ENCODE measurements around the gene RPS25.
"Not testable (repeated sequence)": the region's sequence is repeated elsewhere in the genome, so short reads cannot be mapped to it uniquely, and the experiment has no call there.

Gene RPS25

GRCh38 chr11:119018074-119018938, at the start of gene RPS25, which contains the start of gene TRAPPC4:
Gene RPS25 (minus strand): TSS chr11:119018343. CDS start chr11:119018284, 59 bp downstream.
Gene TRAPPC4 (plus strand): TSS chr11:119018766. CDS start chr11:119018796, 30 bp downstream.
- peak; percentile 96 for DNase-seq (ENCODE audit: low spot score)

DNA sequence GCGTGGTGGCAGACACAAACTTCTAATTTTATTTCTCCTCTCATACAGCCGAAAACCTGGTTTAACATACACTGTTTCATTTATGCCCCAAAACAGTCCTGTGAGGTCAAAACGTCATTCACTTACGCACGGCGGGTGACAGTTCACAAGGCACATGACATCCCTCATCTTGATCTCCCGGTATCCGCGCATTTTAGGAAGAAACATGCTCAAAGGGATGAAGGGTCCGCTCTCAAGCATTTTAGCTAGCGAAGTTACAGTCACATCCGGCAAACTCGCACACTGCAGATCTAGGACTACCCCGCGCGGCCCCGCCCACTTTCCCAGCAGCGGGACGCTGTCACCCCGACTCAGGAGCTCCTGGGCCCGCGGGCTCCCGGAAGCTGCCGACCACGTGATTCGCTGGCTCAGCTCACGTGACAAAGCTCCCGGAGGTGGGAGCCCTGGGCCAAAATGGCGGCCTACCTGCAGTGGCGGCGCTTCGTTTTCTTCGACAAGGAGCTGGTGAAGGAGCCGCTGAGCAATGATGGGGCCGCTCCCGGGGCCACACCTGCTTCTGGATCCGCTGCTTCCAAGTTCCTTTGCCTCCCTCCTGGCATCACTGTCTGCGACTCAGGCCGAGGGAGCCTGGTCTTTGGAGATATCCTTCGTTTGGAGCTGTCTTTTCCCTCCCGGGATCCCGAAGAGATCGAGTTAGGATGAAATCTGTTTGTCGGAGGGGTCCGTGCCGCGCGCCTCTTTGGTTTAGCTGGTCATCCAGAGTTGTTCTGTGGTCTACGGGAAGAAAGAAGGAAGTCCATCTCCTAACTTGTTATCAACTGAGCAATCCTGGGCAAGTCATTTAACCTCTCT, 49.5 kb upstream of the RPS25 start, which contains the start of gene VPS11:
TSS of gene VPS11 (plus strand) at position 448 of the 852 bp plus-strand sequence. CDS start at position 454, 6 bp downstream.
- DNase-seq (ENCODE audit: low spot score), result peak; percentile 98

DNA sequence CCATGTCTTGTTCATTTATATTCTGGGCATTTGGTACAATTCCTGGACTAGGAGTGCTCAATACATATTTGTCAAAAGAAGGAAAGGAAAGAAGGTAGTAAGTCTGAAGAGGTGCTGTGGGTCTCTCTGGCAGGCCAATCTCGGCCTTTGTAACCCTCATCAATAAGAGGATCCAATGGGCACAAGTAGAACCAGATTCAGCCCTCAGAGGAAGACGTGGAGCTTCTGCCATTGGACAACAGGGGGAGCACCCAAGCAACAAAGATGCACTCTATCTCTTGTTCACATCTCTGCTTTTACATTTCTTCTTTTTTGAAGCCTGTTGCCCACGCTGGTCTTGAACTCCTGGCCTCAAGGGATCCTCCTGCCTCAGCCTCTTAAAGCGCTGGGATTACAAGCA, 47.2 kb upstream of the RPS25 start:
- peak; percentile 59 for DNase-seq (ENCODE audit: low spot score)

DNA sequence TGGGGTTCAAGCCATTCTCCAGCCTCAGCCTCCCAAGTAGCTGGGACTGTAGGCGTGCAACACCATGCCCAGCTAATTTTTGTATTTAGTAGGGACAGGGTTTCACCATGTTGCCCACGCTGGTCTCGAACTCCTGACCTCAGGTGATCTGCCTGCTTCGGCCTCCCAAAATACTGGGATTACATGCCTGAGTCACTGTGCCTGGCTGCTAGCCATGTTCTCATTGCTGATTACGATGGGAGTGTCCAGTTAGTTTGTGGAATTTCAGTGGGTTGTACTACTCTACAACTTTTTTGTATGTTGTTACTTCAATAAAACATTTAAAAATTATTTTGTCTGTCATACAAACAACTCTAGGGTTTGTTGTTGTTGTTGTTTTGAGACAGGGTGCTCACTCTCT, 44.6 kb upstream of the RPS25 start:
- no peak for DNase-seq (ENCODE audit: low spot score)

DNA sequence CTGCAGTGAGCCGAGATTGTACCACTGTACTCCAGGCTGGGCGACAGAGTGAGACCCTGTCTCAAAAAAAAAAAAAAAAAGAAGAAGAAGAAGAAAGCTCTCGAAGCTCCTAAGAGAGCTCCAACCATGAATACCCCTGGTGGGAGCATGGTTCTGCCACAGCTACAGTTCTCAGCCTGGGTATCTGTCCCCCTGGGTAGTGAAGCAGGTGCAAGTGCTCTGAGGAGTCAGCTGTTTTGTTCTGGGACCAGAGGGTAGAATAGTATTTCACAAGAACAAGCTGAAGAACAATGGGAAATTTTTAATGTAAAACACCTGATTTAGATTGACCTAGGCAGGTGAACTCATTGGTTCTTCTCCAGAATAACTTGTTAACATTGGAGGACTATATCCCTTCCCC, 43.1 kb upstream of the RPS25 start:
- DNase-seq (ENCODE audit: low spot score), result no peak

DNA sequence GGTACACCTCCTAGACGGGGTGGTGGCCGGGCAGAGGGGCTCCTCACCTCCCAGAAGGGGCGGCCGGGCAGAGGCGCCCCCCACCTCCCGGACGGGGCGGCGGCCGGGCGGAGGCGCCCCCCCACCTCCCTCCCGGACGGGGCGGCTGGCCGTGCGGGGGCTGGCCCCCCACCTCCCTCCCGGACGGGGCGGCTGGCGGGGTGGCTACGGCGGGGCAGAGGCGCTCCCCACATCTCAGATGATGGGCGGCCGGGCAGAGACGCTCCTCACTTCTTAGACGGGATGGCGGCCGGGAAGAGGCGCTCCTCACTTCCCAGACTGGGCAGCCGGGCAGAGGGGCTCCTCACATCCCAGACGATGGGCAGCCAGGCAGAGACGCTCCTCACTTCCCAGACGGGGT, 41.0 kb upstream of the RPS25 start:
- DNase-seq (ENCODE audit: low spot score), result not testable (repeated sequence)

DNA sequence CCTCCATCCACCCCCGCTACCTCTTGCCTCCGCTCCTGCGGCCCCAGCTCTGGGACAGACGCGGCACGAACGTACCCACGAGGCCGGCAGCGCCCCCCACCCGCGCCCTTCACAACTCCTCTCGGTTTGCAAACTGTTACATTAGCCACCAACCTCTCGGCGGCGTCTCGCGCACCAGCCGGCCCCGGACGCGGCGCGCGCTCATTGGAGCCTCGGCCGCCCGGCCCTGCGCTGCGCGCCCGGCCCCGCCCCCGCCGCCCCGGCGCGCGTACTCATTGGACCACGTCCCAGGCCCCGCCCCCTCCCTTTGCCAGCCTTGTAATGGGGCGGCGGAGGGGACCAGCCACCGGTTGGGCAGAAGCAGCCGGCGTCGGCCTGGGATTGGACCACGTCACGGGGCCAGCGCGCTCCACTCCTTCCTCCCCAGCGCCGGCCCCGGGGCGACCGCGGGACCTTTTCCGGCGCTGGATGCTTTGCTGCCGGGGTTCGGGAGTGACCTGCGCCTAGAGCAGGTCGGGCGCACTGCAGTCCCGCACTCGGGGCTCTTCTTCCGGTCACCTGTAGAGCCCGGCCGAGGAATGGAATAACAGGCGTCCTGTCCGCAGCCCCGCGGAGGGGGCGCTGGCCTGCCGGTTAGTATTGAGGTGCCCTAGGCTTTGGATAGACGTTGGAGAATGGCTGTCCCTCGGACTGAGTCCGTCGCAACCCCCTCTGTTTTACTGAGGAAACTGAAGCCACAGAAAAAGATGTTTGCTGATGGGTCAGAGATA, 39.0 kb upstream of the RPS25 start, which contains the start of gene HYOU1:
TSS of gene HYOU1 (minus strand) at position 206 of the 770 bp plus-strand sequence. CDS start 1,045 bp downstream, outside the sequence.
- peak; percentile 99 for DNase-seq (ENCODE audit: low spot score)

- DNase-seq (ENCODE audit: low spot score), result no peak
These were observed 38.4 kb upstream of the RPS25 start for GRCh38 chr11:119056421-119056999.

DNA sequence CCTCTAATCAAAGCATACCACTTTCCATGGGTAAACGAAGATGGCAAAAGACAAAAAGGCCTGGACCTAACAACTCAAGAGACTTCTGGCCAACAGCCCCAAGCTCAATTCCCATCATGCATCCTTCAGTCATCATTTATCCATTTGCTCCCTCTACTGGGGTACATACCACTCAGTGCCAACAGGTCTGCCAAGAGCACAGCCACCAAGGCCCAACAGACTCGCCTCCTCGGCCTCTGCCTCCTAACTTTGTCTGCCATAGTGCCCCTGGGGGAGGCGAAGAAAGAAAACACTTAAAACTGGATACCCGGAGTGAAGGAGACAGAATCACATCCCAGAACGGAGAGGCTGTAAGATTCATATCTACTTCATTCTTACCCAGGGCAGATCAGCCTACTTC, 37.8 kb upstream of the RPS25 start:
- peak; percentile 45 for DNase-seq (ENCODE audit: low spot score)

DNA sequence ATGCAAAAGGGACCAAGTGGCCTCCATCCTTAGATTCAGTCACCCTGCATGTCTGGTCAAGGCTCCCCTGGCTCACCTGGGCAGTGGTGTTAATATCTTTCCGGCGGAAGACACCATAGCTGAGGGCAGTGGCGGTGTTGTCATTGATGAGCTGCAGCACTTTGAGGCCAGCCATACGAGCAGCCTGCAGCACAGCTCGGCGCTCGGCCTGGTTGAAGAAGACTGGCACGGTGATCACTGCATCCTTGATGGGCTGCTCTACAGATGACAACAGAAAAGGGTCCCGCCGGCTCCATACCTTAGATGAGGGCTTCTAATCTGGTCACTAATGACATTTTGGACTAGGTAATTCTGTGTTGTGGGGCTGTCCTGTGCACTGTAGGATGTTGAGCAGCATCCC, 36.3 kb upstream of the RPS25 start:
- no peak for DNase-seq (ENCODE audit: low spot score)

DNA sequence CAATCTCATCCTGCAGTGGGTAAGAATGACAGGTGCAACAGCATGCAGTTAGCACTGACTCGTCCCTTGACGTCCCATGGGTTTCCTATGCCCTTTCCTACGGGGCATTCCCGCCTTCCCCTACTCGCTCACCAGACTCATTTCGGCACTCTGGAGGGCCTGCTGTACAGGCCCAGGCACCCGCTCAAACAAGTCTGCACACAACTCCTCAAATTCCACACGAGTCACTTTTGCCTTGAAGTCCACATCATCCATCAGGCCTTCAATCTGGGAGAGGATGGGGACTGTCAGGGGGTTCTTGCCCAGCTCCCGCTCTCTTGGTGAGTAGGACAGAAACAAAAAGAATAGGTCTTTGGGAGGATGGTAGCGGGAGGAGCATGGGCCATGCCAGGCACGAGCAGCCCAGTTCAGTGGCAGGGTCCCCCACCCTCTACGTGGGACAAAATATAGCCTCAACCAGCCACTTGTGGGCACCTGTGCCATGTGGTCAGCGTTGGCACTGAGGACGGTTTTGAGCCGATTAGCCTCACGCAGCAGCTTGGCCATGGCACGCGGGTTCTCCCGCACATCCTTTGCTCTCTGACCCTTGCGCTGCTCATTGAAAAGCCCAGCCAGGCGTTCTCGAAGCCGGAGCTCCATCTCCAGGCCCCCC, 34.1 kb upstream of the RPS25 start:
- no peak for DNase-seq (ENCODE audit: low spot score)

- DNase-seq (ENCODE audit: low spot score), result no peak
These were observed 33.5 kb upstream of the RPS25 start for GRCh38 chr11:119051440-119052162.

DNA sequence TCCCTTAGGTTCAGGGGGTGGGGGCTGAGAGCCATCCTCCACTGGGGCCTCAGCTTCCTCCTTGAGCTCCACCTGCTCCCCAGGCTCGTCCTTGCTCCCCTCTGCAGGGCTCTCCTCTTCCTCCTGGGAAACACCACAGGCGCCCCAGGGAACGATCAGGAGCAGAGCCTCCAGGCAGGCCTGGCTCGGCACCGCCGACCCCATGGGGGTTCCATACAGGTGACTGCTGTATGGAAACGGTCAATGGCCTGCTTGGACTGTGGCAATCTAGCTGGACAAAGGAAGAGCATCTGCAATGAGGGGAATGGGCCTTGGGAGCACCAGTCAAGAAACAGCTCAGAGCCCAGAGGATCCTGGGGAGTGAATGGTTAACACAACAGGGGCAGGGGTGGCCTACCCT, 30.9 kb upstream of the RPS25 start:
- DNase-seq (ENCODE audit: low spot score), result no peak

- DNase-seq (ENCODE audit: low spot score), result no peak
These were observed 30.5 kb upstream of the RPS25 start for GRCh38 chr11:119048644-119049043.

DNA sequence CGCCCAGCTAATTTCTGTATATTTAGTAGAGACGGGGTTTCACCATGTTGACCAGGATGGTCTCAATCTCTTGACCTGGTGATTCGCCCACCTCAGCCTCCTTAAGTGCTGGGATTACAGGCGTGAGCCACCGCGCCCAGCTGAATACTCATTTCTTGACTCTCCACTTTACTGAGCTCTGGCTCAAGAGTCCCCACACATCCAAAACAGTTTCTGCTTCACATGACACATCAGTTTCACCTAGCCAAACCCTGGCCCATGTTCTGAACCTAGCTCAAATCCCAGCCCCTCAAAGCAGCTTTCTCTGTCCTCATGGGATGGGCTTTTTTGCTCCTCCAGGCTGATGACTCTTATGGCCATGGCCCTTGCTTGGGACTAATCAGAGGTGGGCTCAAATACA, 29.1 kb upstream of the RPS25 start:
- DNase-seq (ENCODE audit: low spot score), result no peak

DNA sequence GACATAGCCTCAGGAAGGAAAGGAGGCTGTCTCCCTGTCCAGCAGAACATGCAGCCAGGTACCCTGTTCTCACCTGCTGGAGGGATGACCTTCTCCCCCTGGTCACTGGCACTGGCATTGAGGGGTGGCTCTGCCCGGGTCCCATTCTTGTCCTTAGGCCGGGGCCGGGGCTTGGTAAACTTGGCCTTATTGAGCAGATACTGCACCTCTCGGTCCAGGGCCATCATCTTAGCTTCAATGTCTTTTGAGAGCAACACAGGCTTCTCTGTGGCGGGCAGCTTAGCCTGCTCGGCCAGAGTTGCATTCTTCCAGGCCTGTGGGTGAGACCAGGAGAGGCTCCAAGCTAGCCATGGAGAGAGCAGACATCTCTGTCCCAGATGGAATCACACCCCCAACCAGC, 28.3 kb upstream of the RPS25 start:
- no peak for DNase-seq (ENCODE audit: low spot score)

DNA sequence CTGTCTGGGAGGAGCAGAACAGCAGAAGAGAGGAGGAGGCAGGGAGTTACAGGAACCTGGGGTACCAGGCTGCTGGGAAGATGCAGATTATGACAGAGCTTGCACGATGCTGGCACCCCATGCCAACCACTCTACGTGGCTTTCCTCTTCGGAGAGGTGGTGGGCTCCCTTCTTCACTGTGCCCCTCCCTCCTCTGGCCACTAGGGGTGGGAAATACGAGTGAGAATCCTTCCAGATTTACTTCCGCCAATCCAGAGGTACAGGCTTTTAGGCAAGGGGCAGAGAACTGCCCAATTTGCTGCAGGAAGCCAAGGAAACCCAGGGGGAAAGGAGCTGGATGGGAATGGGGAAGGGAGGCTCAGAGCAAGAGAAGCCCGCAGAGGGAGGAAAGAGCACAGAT, 26.6 kb upstream of the RPS25 start:
- no peak for DNase-seq (ENCODE audit: low spot score)

DNA sequence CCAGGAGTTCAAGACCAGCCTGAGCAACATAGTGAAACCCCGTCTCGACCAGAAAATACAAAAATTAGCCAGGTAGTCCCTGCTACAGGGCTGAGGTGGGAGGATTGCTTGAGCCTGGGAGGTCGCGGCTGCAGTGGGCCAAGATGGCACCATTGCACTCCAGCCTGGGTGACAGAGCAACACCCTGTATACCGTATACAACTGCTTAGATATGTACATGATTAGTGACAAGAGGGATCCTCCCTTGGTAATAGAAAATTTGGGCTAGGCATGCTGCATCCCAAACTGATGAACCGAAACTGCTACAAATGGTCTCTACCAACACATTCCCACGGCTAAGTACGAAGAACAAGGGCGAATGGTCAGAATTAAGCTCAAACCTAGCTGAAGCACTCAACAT, 24.8 kb upstream of the RPS25 start:
- no peak for DNase-seq (ENCODE audit: low spot score)

- no peak for DNase-seq (ENCODE audit: low spot score)
These were observed 23.8 kb upstream of the RPS25 start for GRCh38 chr11:119041821-119042514.

DNA sequence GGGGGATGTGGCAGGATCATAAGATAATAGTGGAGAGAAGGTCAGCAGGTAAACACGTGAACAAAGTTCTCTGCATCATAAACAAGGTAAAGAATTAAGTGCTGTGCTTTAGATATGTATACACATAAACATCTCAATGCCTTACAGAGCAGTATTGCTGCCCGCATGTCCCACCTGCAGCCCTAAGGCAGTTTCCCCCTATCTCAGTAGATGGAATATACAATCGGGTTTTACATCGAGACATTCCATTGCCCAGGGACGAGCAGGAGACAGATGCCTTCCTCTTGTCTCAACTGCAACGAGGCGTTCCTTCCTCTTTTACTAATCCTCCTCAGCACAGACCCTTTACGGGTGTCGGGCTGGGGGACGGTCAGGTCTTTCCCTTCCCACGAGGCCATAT, 21.3 kb upstream of the RPS25 start:
- DNase-seq (ENCODE audit: low spot score), result not testable (repeated sequence)
